ENCODE data around the gene ZNF282. TPM values are rescaled to one million over a fixed set of nuclear protein-coding genes. Genes with fewer than 3 reads are reported as not detected.
A peak's percentile ranks its signal among the peaks of the same experiment; 100 is the strongest.

The ZNF282 gene
- total and polyA plus RNA-seq, 2 experiments from 2014 or later, result 6.9 to 34.2 TPM

- Histone ChIP-seq H3K4me3 (peak overlapping the region; percentile 96), H3K27me3 (no peaks in the 10 kb centered on the region), H3K36me3 (peaks cover 13% of the 10 kb centered on the region), H3K27ac (no peak overlapping the region), H3K4me1 (ENCODE audit: low read depth) (peaks cover 6% of the 10 kb centered on the region), H3K9me3 (ENCODE audit: low read depth) (no peaks in the 10 kb centered on the region)
- no peak for DNase-seq (ENCODE audit: low read depth in 1 of 2, low spot score in 1 of 2)
- TF ChIP-seq CTCF (IDR thresholded peaks at IDR 0.05; ENCODE audit: low read depth, low read length), result no peak
Observed at GRCh38 chr7:149194799-149195179, 557 bp upstream of the ZNF282 start.

GRCh38 chr7:149196151-149196704 lies 882 bp downstream of the ZNF282 start:
- Histone ChIP-seq H3K4me3 (peak overlapping the region; percentile 96), H3K9me3 (ENCODE audit: low read depth) (no peaks in the 10 kb centered on the region), H3K36me3 (peaks cover 26% of the 10 kb centered on the region), H3K4me1 (ENCODE audit: low read depth) (peaks cover 6% of the 10 kb centered on the region), H3K27me3 (no peaks in the 10 kb centered on the region), H3K27ac (peak overlapping the region; percentile 96)
- TF ChIP-seq CTCF (IDR thresholded peaks at IDR 0.05; ENCODE audit: low read depth, low read length), result no peak
- peak in 1 of 2 donors; percentile 23 for DNase-seq (ENCODE audit: low read depth in 1 of 2, low spot score in 1 of 2)

- no peaks in the 10 kb centered on the region for H3K27me3 ChIP-seq
- no peaks in the 10 kb centered on the region for H3K9me3 ChIP-seq (ENCODE audit: low read depth)
- H3K27ac ChIP-seq, result peak overlapping the region; percentile 96
- peak in 1 of 2 donors; percentile 12 for DNase-seq (ENCODE audit: low read depth in 1 of 2, low spot score in 1 of 2)
- peaks cover 6% of the 10 kb centered on the region for H3K4me1 ChIP-seq (ENCODE audit: low read depth)
- peak overlapping the region; percentile 96 for H3K4me3 ChIP-seq
- TF ChIP-seq CTCF (IDR thresholded peaks at IDR 0.05; ENCODE audit: low read depth, low read length), result no peak
- H3K36me3 ChIP-seq, result peaks cover 31% of the 10 kb centered on the region
Observed at GRCh38 chr7:149196705-149197171, 1.4 kb downstream of the ZNF282 start.

GRCh38 chr7:149197675-149198074 lies 2.3 kb downstream of the ZNF282 start:
- Histone ChIP-seq H3K27ac (no peak overlapping the region), H3K27me3 (no peaks in the 10 kb centered on the region), H3K4me3 (no peak overlapping the region), H3K4me1 (ENCODE audit: low read depth) (peaks cover 6% of the 10 kb centered on the region), H3K9me3 (ENCODE audit: low read depth) (no peaks in the 10 kb centered on the region), H3K36me3 (peaks cover 31% of the 10 kb centered on the region)
- no peak for TF ChIP-seq CTCF (IDR thresholded peaks at IDR 0.05; ENCODE audit: low read depth, low read length)
- no peak for DNase-seq (ENCODE audit: low read depth in 1 of 2, low spot score in 1 of 2)

- Histone ChIP-seq H3K36me3 (peaks cover 36% of the 10 kb centered on the region), H3K9me3 (ENCODE audit: low read depth) (no peaks in the 10 kb centered on the region), H3K27ac (no peak overlapping the region), H3K4me3 (no peak overlapping the region), H3K27me3 (no peaks in the 10 kb centered on the region), H3K4me1 (ENCODE audit: low read depth) (peaks cover 6% of the 10 kb centered on the region)
- DNase-seq (ENCODE audit: low read depth in 1 of 2, low spot score in 1 of 2), result no peak
- no peak for TF ChIP-seq CTCF (IDR thresholded peaks at IDR 0.05; ENCODE audit: low read depth, low read length)
Observed at GRCh38 chr7:149198161-149198816, 2.9 kb downstream of the ZNF282 start.

All from cardiac muscle cell (in vitro differentiated cells and primary cell).